Tibial artery (tissue), 4 donors: ENCODE results near the gene YTHDF1.
A peak's percentile ranks its signal among the peaks of the same experiment; 100 is the strongest.
"Not testable (repeated sequence)": the region's sequence is repeated elsewhere in the genome, so short reads cannot be mapped to it uniquely, and the experiment has no call there.

Experiments
- DNase-seq, 2 donors: peaks; one replicate each; pipeline ENCODE4 v3.0.0-alpha.2; 2019
- H3K27ac ChIP-seq, 2 donors: fragments of 200-600 bp; sonication (generic) in 1 of 2; 1 replicate in 1 of 2; 2 replicates in 1 of 2; pipeline ENCODE4 v1.5.1; 2018 to 2019; ENCODE audit warnings: mild to moderate bottlenecking in 1 of 2
- H3K27me3 ChIP-seq, 2 donors: fragments of 200-600 bp; sonication (generic) in 1 of 2; one replicate each; pipeline versions ENCODE4 v1.5.1 to v1.6.0; 2016 to 2019
- H3K36me3 ChIP-seq, 3 donors: fragments of 200-600 bp; sonication (generic) in 2 of 3; one replicate each; pipeline ENCODE4 v1.5.1; 2016 to 2019; ENCODE audit warnings: mild to moderate bottlenecking in 2 of 3
- H3K4me1 ChIP-seq, 4 donors: fragments of 200-600 bp; sonication (generic) in 2 of 4; 1 replicate in 3 of 4; 2 replicates in 1 of 4; pipeline ENCODE4 v1.5.1; 2016 to 2019
- H3K4me3 ChIP-seq, 2 donors: fragments of 200-600 bp; sonication (generic) in 1 of 2; 1 replicate in 1 of 2; 2 replicates in 1 of 2; pipeline ENCODE4 v1.5.1; 2018 to 2019; ENCODE audit warnings: mild to moderate bottlenecking in 2 of 2
- H3K9me3 ChIP-seq, 3 donors: fragments of 200-600 bp; sonication (generic) in 1 of 3; one replicate each; pipeline ENCODE4 v1.5.1; 2016 to 2019
- CTCF ChIP-seq, 2 experiments: fragments of 200-600 bp in 1 of 2; fragments of 450-650 bp in 1 of 2; IDR thresholded peaks; one replicate each; pipeline ENCODE4 v1.5.1; 2017 to 2019; ENCODE audit warnings: antibody characterized with exemption in 2 of 2, mild to moderate bottlenecking in 1 of 2, moderate library complexity in 1 of 2
- intact Hi-C: fragments of 100-400 bp; cut with DNase I; formaldehyde crosslinking; loops from one replicate; pipeline ENCODE4 v1.15.0; 2023; ENCODE audit warnings: low total_unique reads

The YTHDF1 gene

GRCh38 chr20:63224412-63225081, 8.6 kb upstream of the YTHDF1 start:
- Histone ChIP-seq H3K4me1 (peaks cover 0 to 6% (median 0%) of the 10 kb centered on the region in 4 donors), H3K4me3 (no peak overlapping the region), H3K27ac (no peak overlapping the region), H3K27me3 (peaks cover 0 to 67% of the 10 kb centered on the region in 2 donors), H3K9me3 (no peaks in the 10 kb centered on the region), H3K36me3 (no peaks in the 10 kb centered on the region)
- no peak for TF ChIP-seq CTCF (IDR thresholded peaks at IDR 0.05)
- intact Hi-C loops: no loop called here
- no peak for DNase-seq

- intact Hi-C loops: no loop called here
- no peak for DNase-seq
- no peaks in the 10 kb centered on the region for H3K9me3 ChIP-seq
- H3K4me1 ChIP-seq: peaks cover 0 to 6% (median 0%) of the 10 kb centered on the region in 4 donors
- H3K36me3 ChIP-seq: no peaks in the 10 kb centered on the region
- no peak for TF ChIP-seq CTCF (IDR thresholded peaks at IDR 0.05)
- no peak overlapping the region for H3K4me3 ChIP-seq
- H3K27ac ChIP-seq: no peak overlapping the region
- peaks cover 0 to 65% of the 10 kb centered on the region in 2 donors for H3K27me3 ChIP-seq
These were observed 7.9 kb upstream of the YTHDF1 start for GRCh38 chr20:63223826-63224207.

DNA sequence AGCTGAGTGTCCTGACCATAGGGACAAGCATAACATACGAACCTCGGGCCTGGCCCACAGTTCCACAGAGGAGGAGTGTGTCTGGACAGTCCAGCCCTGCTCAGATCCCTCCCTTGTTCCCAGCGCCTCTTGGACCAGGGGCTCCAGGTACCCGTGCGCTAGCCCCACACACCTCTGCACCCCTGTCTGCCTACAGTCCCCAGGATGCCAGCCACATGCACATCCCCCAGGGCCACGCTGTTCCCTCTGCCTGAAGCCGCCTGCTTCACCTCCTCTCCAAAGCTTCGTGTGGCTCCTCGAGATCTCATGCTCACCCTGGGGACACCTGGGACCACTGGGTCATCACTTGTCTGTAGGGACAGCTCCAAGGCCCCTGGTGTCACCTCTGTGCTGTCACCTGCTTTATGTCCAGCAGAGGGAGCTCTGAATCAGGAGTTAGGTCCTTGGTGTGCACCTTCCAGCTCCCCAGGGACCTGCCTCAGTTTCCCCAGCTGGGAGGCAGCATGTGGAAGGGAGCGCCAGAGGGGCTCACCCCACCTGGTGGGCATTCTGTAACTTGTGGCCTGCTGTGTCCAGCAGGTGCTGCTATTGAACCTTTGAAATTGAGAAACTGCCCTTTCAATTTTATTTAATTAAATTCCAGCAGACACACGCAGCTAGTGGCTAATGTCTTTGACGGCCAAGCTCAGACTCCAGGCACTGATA, 7.3 kb upstream of the YTHDF1 start:
- Histone ChIP-seq H3K9me3 (no peaks in the 10 kb centered on the region), H3K27ac (no peak overlapping the region), H3K4me3 (no peak overlapping the region), H3K4me1 (peaks cover 0 to 6% (median 0%) of the 10 kb centered on the region in 4 donors), H3K27me3 (peaks cover 0 to 60% of the 10 kb centered on the region in 2 donors), H3K36me3 (no peaks in the 10 kb centered on the region)
- no peak for DNase-seq
- intact Hi-C loops: no loop called here
- TF ChIP-seq CTCF (IDR thresholded peaks at IDR 0.05): peak; percentile 37 to 56

DNA sequence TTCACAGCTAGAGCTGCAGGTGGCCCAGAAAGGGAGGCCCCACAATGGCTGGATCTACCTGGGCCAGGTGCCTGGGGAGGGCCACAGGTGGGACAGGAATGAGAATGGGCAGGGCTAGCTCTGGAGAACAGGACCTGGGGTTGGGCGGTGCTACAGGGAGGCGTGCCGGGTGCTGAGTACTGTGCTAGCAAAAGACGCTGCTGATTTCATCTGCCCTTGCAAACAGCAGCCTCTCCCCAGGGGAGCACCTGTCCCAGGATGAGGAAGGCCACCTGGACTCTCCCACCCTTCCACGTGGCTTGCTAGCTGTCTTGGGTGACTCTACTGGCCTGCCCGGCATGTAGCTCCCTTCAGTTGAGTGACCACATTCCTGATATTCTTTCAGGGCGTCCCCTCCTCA, 6.6 kb upstream of the YTHDF1 start:
- Histone ChIP-seq H3K27me3 (peaks cover 0 to 55% of the 10 kb centered on the region in 2 donors), H3K4me3 (no peak overlapping the region), H3K36me3 (no peaks in the 10 kb centered on the region), H3K9me3 (no peaks in the 10 kb centered on the region), H3K27ac (no peak overlapping the region), H3K4me1 (peaks cover 0 to 6% (median 0%) of the 10 kb centered on the region in 4 donors)
- intact Hi-C loops: no loop called here
- TF ChIP-seq CTCF (IDR thresholded peaks at IDR 0.05): no peak
- DNase-seq: no peak

DNA sequence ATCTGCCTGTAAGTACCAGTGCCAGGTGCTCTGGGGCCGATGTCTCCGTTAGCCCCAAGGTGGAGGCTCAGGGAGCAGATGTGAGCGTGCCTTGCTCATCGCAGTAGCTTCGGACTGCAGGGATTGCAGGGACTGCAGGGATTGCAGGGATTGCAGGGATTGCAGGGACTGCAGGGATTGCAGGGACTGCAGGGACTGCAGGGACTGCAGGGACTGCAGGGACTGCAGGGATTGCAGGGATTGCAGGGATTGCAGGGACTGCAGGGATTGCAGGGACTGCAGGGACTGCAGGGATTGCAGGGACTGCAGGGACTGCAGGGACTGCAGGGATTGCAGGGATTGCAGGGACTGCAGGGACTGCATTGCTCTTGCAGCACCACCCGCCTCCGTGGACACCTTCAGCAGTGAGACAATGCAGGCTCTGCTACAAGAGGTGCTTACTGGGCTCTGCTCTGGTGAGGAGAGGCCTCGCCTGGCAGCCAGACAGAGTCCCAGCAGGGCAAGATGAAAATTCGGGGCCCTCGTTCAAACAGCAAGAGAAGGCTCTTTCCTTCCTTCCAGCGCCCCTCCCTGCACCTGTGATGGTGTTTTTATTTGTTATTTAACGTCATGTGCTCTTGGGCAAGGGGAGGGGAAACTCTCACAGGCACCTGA, 5.6 kb upstream of the YTHDF1 start:
- DNase-seq, H3K27ac ChIP-seq, intact Hi-C loops, H3K36me3 ChIP-seq, H3K4me3 ChIP-seq, H3K9me3 ChIP-seq: not testable (repeated sequence)
- Histone ChIP-seq H3K27me3 (peaks cover 0 to 45% of the 10 kb centered on the region in 2 donors), H3K4me1 (peaks cover 0 to 13% (median 5%) of the 10 kb centered on the region in 4 donors)
